Ascending aorta (tissue), 2 donors: ENCODE measurements around the gene LIX1L. TPM values are rescaled to one million over a fixed set of nuclear protein-coding genes. Genes with fewer than 3 reads are reported as not detected.
A peak's percentile ranks its signal among the peaks of the same experiment; 100 is the strongest.
"Not testable (repeated sequence)": the region's sequence is repeated elsewhere in the genome, so short reads cannot be mapped to it uniquely, and the experiment has no call there.

ENCODE experiments used
- DNase-seq, 2 donors: peaks; one replicate each; pipeline ENCODE4 v3.0.0-alpha.2; 2019; ENCODE audit warnings: low spot score in 2 of 2
- H3K27ac ChIP-seq, 2 donors: fragments of 200-600 bp; sonication (generic); one replicate each; pipeline ENCODE4 v1.5.1; 2016 to 2017; ENCODE audit warnings: mild to moderate bottlenecking in 1 of 2
- H3K27me3 ChIP-seq: fragments of 200-600 bp; sonication (generic); one replicate; pipeline ENCODE4 v1.5.1; 2017
- H3K36me3 ChIP-seq, 2 donors: fragments of 200-600 bp; sonication (generic); one replicate each; pipeline ENCODE4 v1.5.1; 2016
- H3K4me1 ChIP-seq, 2 donors: fragments of 200-600 bp; sonication (generic); one replicate each; pipeline ENCODE4 v1.5.1; 2016 to 2017; ENCODE audit warnings: mild to moderate bottlenecking in 1 of 2
- H3K4me3 ChIP-seq, 2 donors: fragments of 200-600 bp; sonication (generic); one replicate each; pipeline ENCODE4 v1.5.1; 2016 to 2017; ENCODE audit warnings: mild to moderate bottlenecking in 1 of 2
- H3K9me3 ChIP-seq, 2 donors: fragments of 200-600 bp; sonication (generic); one replicate each; pipeline ENCODE4 v1.5.1; 2016
- CTCF ChIP-seq, 3 experiments: fragments of 200-600 bp in 2 of 3; fragments of 450-650 bp in 1 of 3; sonication (generic) in 2 of 3; IDR thresholded peaks; one replicate each; pipeline ENCODE4 v1.5.1; 2016 to 2019; ENCODE audit warnings: antibody characterized with exemption in 3 of 3, mild to moderate bottlenecking in 1 of 3, moderate library complexity in 1 of 3
- intact Hi-C: fragments of 100-400 bp; cut with DNase I; formaldehyde crosslinking; loops from one replicate; pipeline ENCODE4 v1.15.1; 2023
- total RNA-seq: library from RNA; depleted of rRNA; stranded (reverse); fragments of >200 nt; gene quantifications from one replicate; pipeline ENCODE4 v1.1.0, GENCODE V29; 2016

Gene LIX1L
- total RNA-seq, 1 donor from 2014 or later, result 44.0 TPM

GRCh38 chr1:145926686-145927062 is 31.1 kb downstream of the LIX1L start:
- Histone ChIP-seq H3K27me3 (no peaks in the 10 kb centered on the region), H3K4me3 (peak overlapping the region; percentile 70 to 73), H3K4me1 (peaks cover 6 to 12% of the 10 kb centered on the region in 2 donors), H3K9me3 (no peaks in the 10 kb centered on the region), H3K27ac (peak overlapping the region; percentile 97 to 98), H3K36me3 (peaks cover 13 to 19% of the 10 kb centered on the region in 2 donors)
- intact Hi-C loops, result loop anchor here (1.0 to 2.0 kb wide), 3 partner anchors 17 to 86 kb away; partner anchors contain the start of gene LIX1L
- TF ChIP-seq CTCF (IDR thresholded peaks at IDR 0.05), result no peak
- DNase-seq, result no peak

GRCh38 chr1:145922266-145922665 is 35.6 kb downstream of the LIX1L start:
- Histone ChIP-seq H3K36me3 (peaks cover 5 to 13% of the 10 kb centered on the region in 2 donors), H3K4me1 (peaks cover 10 to 24% of the 10 kb centered on the region in 2 donors), H3K27me3 (no peaks in the 10 kb centered on the region), H3K27ac (no peak overlapping the region), H3K4me3 (no peak overlapping the region), H3K9me3 (no peaks in the 10 kb centered on the region)
- no peak for DNase-seq
- intact Hi-C loops, result no loop called here
- TF ChIP-seq CTCF (IDR thresholded peaks at IDR 0.05), result no peak

- H3K27me3 ChIP-seq, DNase-seq, intact Hi-C loops, H3K9me3 ChIP-seq, H3K27ac ChIP-seq: not testable (repeated sequence)
- Histone ChIP-seq H3K4me3 (peak overlapping the region in 1 of 2 donors; percentile 91), H3K36me3 (peaks cover 10 to 24% of the 10 kb centered on the region in 2 donors), H3K4me1 (peaks cover 7 to 24% of the 10 kb centered on the region in 2 donors)
These were observed 37.5 kb downstream of the LIX1L start for GRCh38 chr1:145920297-145920696.

- H3K4me1 ChIP-seq, result peaks cover 7 to 24% of the 10 kb centered on the region in 2 donors
- peak in 1 of 3 experiments; percentile 26 for TF ChIP-seq CTCF (IDR thresholded peaks at IDR 0.05)
- no peaks in the 10 kb centered on the region for H3K27me3 ChIP-seq
- peak overlapping the region; percentile 80 to 92 for H3K27ac ChIP-seq
- peak overlapping the region; percentile 76 to 91 for H3K4me3 ChIP-seq
- H3K9me3 ChIP-seq, result no peaks in the 10 kb centered on the region
- intact Hi-C loops, result no loop called here
- H3K36me3 ChIP-seq, result peaks cover 14 to 27% of the 10 kb centered on the region in 2 donors
- DNase-seq, result peak in 1 of 2 donors; percentile 77
These were observed 38.6 kb downstream of the LIX1L start for GRCh38 chr1:145918992-145919939.

GRCh38 chr1:145918144-145918991 is 39.4 kb downstream of the LIX1L start, which contains the start of gene PEX11B:
Gene PEX11B (minus strand): TSS chr1:145918717. CDS start chr1:145918688, 29 bp downstream.
- intact Hi-C loops, result no loop called here

More at GRCh38 chr1:145918144-145918991, 39.4 kb downstream of the LIX1L start, which contains the start of gene PEX11B:
- DNase-seq, result peak; percentile 79 to 93
- H3K4me3 ChIP-seq, result peak within 1 kb of the TSS; percentile 76 to 91
- H3K4me1 ChIP-seq, result peaks cover 7 to 24% of the 10 kb centered on the region in 2 donors
- H3K36me3 ChIP-seq, result peaks cover 14 to 32% of the 10 kb centered on the region in 2 donors
- peak within 1 kb of the TSS; percentile 80 to 92 for H3K27ac ChIP-seq
- H3K9me3 ChIP-seq, result no peaks in the 10 kb centered on the region
- TF ChIP-seq CTCF (IDR thresholded peaks at IDR 0.05), result no peak
- H3K27me3 ChIP-seq, result no peaks in the 10 kb centered on the region
